ENCODE results near the gene ADM.

ADM gene

GRCh38 chr11:10329935-10330334, 25.1 kb downstream of the ADM start:
- DNase-seq, result no peak

- no peak for DNase-seq
These were observed 26.8 kb downstream of the ADM start for GRCh38 chr11:10331548-10332289.

- no peak for DNase-seq
These were observed 28.6 kb downstream of the ADM start for GRCh38 chr11:10333490-10333889.

GRCh38 chr11:10338287-10338686, 33.4 kb downstream of the ADM start:
- no peak for DNase-seq

- DNase-seq, result no peak
These were observed 43.9 kb downstream of the ADM start for GRCh38 chr11:10348650-10349280.

GRCh38 chr11:10349281-10349665, 44.4 kb downstream of the ADM start:
- DNase-seq, result no peak

- no peak for DNase-seq
These were observed 44.9 kb downstream of the ADM start for GRCh38 chr11:10349806-10350205.

- DNase-seq, result peak; percentile 14 to 50
These were observed 45.5 kb downstream of the ADM start for GRCh38 chr11:10350334-10350733.

- no peak for DNase-seq
These were observed 46.5 kb downstream of the ADM start for GRCh38 chr11:10351435-10351764.

- DNase-seq, result no peak
These were observed 47.1 kb downstream of the ADM start for GRCh38 chr11:10351765-10352641.

GRCh38 chr11:10352921-10353550, 48.2 kb downstream of the ADM start:
- DNase-seq, result no peak

- DNase-seq, result no peak
These were observed 49.5 kb downstream of the ADM start for GRCh38 chr11:10354389-10354788.

GRCh38 chr11:10355257-10355661, 50.4 kb downstream of the ADM start:
- DNase-seq, result no peak

GRCh38 chr11:10356161-10356560, 51.3 kb downstream of the ADM start:
- DNase-seq, result no peak
